Muscle of leg (tissue), 9 donors: ENCODE results near the gene ANKLE2. TPM values are rescaled to one million over a fixed set of nuclear protein-coding genes. Genes with fewer than 3 reads are reported as not detected.

Source experiments
- polyA plus RNA-seq, 8 donors: library from polyadenylated mRNA; unstranded; fragments of 120-200 nt; gene quantifications; one replicate each; pipeline versions ENCODE4 v1.2.1 to v1.2.3, GENCODE V29; 2013; ENCODE audit warnings: inconsistent platforms in 1 of 8, low replicate concordance in 1 of 8; ENCODE audit not compliant: insufficient read length in 8 of 8, insufficient read depth in 1 of 8
- total RNA-seq: library from RNA; stranded (reverse); fragments of 120-200 nt; gene quantifications from one replicate; pipeline ENCODE4 v1.2.4, GENCODE V29; 2013

Gene ANKLE2
- total and polyA plus RNA-seq, 9 donors, result 37.3 to 49.4 (median 41.7) TPM

Other genes with a start within 250 kb of the ANKLE2 start
- gene LRCOL1, start 151.2 kb downstream of the ANKLE2 start, total RNA-seq, result 0.13 TPM
- gene LRCOL1, start 151.2 kb downstream of the ANKLE2 start, polyA plus RNA-seq, result under 1 TPM in 6 of 8 donors, not detected in 2; 0.18 to 0.64 (median 0.32) TPM
- not detected for gene P2RX2, start 143.1 kb downstream of the ANKLE2 start, total RNA-seq
- gene P2RX2, start 143.1 kb downstream of the ANKLE2 start, polyA plus RNA-seq, result 1 to 10 TPM in 1 of 8 donors, under 1 TPM in 2, not detected in 5; 0.12 to 1.5 (median 0.23) TPM
- gene POLE, start 74.5 kb downstream of the ANKLE2 start, total RNA-seq, result 21.5 TPM
- gene POLE, start 74.5 kb downstream of the ANKLE2 start, polyA plus RNA-seq, result 10 to 100 TPM; 25.8 to 43.2 (median 31.9) TPM
- gene PXMP2, start 74.2 kb downstream of the ANKLE2 start, total RNA-seq, result 27.8 TPM
- 10 to 100 TPM; 17.7 to 28.9 (median 22.4) TPM for gene PXMP2, start 74.2 kb downstream of the ANKLE2 start, polyA plus RNA-seq
- gene PGAM5, start 51.0 kb downstream of the ANKLE2 start, total RNA-seq, result 22.7 TPM
- 10 to 100 TPM; 16.8 to 25.8 (median 20.9) TPM for gene PGAM5, start 51.0 kb downstream of the ANKLE2 start, polyA plus RNA-seq
- gene GOLGA3, start 67.0 kb upstream of the ANKLE2 start, total RNA-seq, result 53.6 TPM
- gene GOLGA3, start 67.0 kb upstream of the ANKLE2 start, polyA plus RNA-seq, result 10 to 100 TPM; 31.3 to 57.9 (median 40.2) TPM
- 13.3 TPM for gene CHFR, start 125.8 kb upstream of the ANKLE2 start, total RNA-seq
- gene CHFR, start 125.8 kb upstream of the ANKLE2 start, polyA plus RNA-seq, result 10 to 100 TPM; 13.9 to 21.5 (median 17.4) TPM
- gene ZNF605, start 194.5 kb upstream of the ANKLE2 start, total RNA-seq, result 14.9 TPM
- 10 to 100 TPM in 7 of 8 donors, 1 to 10 TPM in 1; 8.6 to 14.5 (median 10.9) TPM for gene ZNF605, start 194.5 kb upstream of the ANKLE2 start, polyA plus RNA-seq
- 8.0 TPM for gene ZNF26, start 224.5 kb upstream of the ANKLE2 start, total RNA-seq
- gene ZNF26, start 224.5 kb upstream of the ANKLE2 start, polyA plus RNA-seq, result 10 to 100 TPM in 1 of 8 donors, 1 to 10 TPM in 7; 6.6 to 10.5 (median 7.7) TPM